NAMALWA (cell line): ENCODE results near the gene ABLIM2.

Experiments
- DNase-seq: peaks from one replicate; pipeline ENCODE4 v3.0.0-alpha.2; 2015; ENCODE audit warnings: low spot score

Gene ABLIM2

DNA sequence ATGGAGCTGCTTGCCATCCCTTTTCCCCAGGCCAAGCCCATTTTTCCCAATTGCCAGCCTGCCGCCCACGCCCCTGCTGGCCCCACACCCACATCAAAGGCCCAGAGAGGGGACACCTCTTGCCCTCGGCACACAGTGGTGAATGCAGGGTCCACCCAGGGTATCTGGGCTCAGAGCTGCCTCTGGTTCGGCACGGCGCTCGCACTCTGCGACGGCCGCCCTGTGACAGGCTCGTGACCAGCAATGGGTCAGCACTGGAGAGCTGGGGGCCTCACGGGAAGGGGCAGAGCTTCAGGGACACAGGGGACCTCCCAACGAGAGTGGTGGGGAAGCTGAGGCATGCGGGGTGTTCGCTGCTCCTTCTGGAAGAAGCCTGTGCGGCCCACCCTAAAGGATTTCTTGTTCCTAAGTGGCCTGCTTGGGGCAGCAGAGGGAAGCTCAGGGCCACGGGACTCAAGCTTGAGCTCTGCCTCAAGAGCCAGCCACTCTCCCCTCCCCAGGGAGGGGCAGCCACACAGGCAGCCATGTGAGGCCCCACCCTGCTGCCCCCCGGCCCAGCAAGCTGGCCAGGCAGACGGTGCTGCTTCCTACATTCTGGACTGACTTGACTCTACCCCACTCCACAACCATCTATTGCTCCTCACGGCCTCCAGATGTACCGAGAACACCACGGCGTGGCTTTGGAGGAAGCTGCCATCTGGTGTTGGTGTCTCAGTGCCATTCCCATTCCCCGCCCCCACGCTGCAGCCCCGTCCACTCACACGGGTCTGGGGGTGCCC is 73.7 kb downstream of the ABLIM2 start:
- DNase-seq = no peak

- no peak for DNase-seq
Observed at GRCh38 chr4:8084031-8084660, 74.5 kb downstream of the ABLIM2 start.

GRCh38 chr4:8083086-8083825 is 75.4 kb downstream of the ABLIM2 start:
- DNase-seq = no peak

GRCh38 chr4:8082517-8083055 is 76.0 kb downstream of the ABLIM2 start:
- no peak for DNase-seq

DNA sequence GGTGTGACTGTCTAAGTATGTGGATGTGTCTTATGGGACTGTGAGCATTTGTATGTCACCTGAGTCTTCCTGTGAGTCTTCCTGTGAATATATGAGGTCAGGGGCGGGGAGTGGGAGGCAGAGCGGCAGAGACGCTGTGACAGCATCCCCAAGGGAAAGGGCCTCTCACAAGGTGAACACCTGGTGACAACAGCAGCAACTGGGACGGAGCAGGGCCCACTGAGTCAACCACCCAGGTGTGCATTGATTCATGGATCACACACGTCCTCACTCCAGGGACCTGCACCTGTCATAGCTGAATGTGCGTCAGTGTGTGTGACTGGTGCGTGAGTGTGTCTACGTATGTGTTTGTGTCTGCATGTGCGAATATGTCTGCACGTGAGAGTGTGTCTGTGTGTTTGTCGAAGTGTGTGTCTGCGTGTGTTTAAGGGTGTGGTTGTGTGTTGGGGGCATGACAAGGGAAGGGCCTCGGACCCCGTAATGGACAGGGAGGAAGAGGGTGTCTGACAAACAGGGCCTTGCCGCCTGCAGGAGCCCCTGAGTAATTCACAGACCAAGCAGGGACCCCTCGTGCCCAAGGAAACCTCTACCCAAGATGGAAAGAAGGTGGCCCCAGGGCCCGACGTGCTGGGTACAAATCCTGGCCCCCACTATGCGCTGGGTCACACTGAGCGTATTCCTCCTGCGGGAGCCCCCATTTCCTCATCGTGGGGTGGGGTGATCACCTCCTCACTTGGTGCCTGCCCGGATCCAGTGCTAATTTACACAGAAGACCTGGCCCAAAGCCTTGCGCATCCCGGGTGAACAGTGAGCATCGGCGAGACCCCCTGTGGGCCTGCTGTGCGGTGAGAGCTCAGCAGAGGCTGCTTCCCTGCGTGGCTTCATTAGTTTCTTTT is 76.7 kb downstream of the ABLIM2 start:
- no peak for DNase-seq

GRCh38 chr4:8081171-8081570 is 77.4 kb downstream of the ABLIM2 start:
- DNase-seq = no peak

- DNase-seq = no peak
Observed at GRCh38 chr4:8080754-8081065, 77.9 kb downstream of the ABLIM2 start.

DNA sequence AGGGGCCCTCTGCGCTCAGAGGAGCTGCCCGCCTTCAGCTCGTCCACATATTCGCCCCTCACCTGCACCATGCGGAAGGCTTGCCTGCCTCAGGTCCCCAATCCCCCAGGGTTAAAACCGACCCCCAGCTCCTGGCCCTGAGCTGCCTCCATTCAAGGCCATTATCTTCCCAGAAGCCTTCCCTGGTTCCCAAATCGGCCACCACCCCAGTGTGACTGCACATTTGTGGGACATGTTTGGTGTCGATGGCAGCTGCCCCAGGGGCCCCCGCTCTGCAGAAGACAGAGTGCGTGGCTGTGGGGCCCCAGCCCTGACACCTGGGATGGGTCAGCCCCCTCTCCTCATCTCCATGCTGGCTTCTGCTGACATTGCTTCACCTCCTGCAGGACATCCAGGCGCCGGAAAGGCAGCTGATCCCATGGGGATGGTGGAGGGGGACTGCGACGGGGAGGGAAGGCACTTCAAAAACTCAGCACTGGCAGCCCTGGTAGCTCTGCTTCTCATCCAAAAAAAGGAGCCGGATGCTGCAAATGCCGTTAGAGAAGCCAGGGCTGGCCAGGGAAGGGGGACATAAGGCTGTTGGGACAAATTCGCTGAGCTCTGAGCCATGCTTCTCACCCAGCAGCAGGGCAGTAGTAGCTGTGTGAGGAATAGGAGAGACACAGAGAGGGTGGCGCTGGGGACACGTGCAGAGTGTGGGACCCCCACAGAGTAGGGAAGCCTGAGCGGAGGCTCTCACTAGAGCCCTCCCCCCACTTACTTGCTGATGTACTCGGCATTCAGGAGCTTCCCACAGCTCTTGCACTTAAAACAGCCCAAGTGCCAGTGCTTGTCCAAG is 78.5 kb downstream of the ABLIM2 start:
- no peak for DNase-seq

DNA sequence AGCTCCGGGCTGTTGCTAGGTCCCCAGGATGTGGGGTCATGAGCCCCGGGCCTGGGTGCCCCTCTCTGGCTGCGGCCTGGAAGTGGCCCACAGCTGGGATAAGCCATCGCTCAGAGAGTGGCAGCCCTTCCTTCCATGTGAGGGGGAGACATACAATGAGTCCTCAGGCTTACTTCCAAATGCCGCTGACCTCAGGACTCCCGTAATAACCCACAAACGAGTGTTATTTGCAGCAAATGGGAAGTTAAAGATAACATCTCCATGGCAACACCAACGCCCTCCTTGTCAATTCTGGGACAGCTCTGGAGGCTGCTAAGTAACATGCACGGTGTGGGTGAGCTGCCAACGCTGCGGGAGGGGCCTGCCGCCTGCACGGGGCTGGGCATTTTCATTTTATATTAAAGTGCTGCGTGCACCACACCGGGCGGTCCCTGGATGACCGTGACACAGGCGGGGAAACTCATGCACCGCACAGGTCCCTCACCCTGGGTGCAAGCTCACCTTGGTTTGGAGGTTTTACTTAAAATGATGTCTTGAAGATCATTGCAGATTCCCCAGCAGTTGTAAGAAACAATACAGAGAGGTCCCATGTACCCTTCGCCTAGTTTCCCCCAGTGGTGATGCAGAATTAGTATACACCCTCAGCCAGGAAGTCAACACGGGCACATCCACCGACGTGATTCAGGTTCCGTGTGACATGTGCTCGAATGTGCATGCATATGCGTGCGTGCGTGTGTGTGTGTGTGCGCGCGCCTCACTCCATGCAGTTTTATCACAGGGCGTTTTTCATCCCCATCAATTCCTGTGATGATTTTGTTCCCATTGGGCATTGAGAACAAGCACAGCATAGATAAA is 79.4 kb downstream of the ABLIM2 start:
- no peak for DNase-seq

GRCh38 chr4:8078610-8079015 is 80.0 kb downstream of the ABLIM2 start:
- no peak for DNase-seq

- DNase-seq = no peak
Observed at GRCh38 chr4:8078109-8078494, 80.5 kb downstream of the ABLIM2 start.

DNA sequence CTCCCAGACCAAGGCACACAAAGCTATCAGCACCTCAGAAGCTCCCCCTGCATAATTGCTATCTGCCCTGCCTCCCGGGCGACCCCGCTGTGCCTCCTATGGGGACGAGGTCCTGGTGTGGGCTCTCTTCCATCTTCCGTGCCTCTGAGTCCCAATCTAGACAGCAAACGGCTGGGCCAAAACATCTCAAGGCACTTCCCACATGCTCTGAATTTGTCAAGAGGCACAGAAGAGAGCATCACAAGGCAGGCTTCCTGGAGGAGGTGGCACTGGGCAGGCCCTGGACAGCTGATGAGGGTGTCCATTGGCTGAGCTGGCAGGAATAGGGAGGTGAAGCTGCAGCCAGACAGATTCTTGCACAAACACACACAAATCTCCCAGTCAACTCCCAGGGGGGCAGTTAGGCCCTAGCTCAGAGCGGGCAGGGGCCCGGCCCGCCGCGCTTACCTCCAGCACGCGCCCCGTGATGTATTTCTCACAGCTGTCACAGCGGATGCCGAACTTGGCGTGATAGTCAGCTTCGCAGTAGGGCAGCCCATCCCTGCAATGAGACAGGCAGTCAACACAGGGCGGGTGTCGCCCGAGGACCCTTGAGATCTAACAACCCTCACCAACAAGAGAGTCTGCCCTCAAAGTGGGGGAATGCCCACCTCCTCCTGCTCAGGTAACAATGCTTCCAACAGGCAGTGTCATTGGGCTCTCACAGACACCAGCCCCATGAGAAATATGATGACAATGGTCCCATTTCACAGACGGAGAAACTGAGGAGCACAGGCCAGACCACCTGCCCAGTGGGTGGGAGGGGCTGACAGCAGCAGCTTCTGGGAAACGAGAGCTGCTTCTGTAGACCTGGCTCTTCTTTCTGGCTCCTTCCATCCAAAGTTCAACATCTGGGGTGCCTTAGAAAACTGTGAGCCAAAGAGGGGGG is 81.2 kb downstream of the ABLIM2 start:
- no peak for DNase-seq

GRCh38 chr4:8076023-8076422 is 82.6 kb downstream of the ABLIM2 start:
- no peak for DNase-seq

DNA sequence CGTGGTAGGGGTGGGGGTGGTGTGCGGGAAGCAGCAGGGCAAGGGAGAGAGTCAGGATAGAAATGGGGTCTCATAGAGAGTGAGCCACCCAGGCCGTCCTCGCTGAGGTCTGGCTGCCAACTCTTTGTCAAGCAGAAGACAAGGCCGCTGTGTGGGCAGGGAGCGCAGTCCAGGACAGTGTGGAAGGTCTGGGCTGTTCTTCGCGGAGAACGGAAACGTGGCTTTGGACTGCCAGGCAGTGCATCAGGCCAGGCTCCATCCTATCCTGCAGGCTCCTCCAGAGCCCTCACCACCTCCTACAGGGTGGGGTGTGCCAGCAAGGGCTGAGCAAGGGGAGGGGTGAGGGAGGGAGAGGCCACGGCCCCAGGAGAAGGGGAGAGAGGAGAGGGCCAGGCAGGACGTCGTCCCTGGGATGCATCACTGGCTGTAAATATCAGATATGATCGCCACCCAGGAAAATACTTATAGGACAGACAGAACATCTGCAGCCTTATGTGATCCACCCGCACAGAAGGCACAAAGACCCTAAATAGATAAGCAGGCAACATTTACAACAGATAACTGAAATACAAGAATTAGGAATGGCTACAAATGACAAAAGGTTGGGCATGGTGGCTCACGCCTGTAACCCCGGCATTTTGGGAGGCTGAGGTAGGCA is 85.3 kb downstream of the ABLIM2 start:
- no peak for DNase-seq

GRCh38 chr4:8072235-8072968 is 86.2 kb downstream of the ABLIM2 start:
- DNase-seq = no peak

GRCh38 chr4:8071766-8072165 is 86.8 kb downstream of the ABLIM2 start:
- DNase-seq = no peak
